ENCODE data around the gene CD72.

The CD72 gene

GRCh38 chr9:35563791-35564197 lies 54.4 kb downstream of the CD72 start:
- CTCF ChIA-PET: interaction anchor here (3.9 kb wide), 1 partner anchor 11 kb away, joined by 15 read pairs; no protein-coding TSS in a partner anchor
- no peak for TF ChIP-seq CTCF (IDR thresholded peaks at IDR 0.05; ENCODE audit: control extremely low read depth, extremely low read depth, low read depth, missing control alignments)
- no peak for DNase-seq (ENCODE audit: extremely low spot score)
- POLR2A ChIA-PET: no interaction called here

- CTCF ChIA-PET: interaction anchor here (0.9 to 3.9 kb wide), 2 partner anchors 10 to 40 kb away, joined by 3 to 15 read pairs; no protein-coding TSS in a partner anchor
- POLR2A ChIA-PET: no interaction called here
Observed at GRCh38 chr9:35562895-35563780, 55.1 kb downstream of the CD72 start.

GRCh38 chr9:35561468-35562261 lies 56.5 kb downstream of the CD72 start:
- POLR2A ChIA-PET: no interaction called here
- CTCF ChIA-PET: interaction anchor here (3.9 kb wide), 1 partner anchor 9 kb away, joined by 15 read pairs; no protein-coding TSS in a partner anchor
- TF ChIP-seq CTCF (IDR thresholded peaks at IDR 0.05; ENCODE audit: control extremely low read depth, extremely low read depth, low read depth, missing control alignments): no peak
- no peak for DNase-seq (ENCODE audit: extremely low spot score)

More at GRCh38 chr9:35562895-35563780, 55.1 kb downstream of the CD72 start:
- no peak for TF ChIP-seq CTCF (IDR thresholded peaks at IDR 0.05; ENCODE audit: control extremely low read depth, extremely low read depth, low read depth, missing control alignments)
- no peak for DNase-seq (ENCODE audit: extremely low spot score)

- DNase-seq (ENCODE audit: extremely low spot score): no peak
- CTCF ChIA-PET: no interaction called here
- POLR2A ChIA-PET: no interaction called here
- no peak for TF ChIP-seq CTCF (IDR thresholded peaks at IDR 0.05; ENCODE audit: control extremely low read depth, extremely low read depth, low read depth, missing control alignments)
Observed at GRCh38 chr9:35560625-35561337, 57.4 kb downstream of the CD72 start.
